Activated CD4-positive, alpha-beta memory T cell treated with anti-CD3 and anti-CD28 coated beads, Interleukin-2, amount 10 ng/mL, durations not matched to agents 7 days and 5 days (primary cell): Measurements from ENCODE around the gene MAPK12. TPM values are rescaled to one million over a fixed set of nuclear protein-coding genes. Genes with fewer than 3 reads are reported as not detected.

Experiments
- CTCF ChIA-PET: fragments of 350-600 bp; sonication (Branson Sonifier 250); formaldehyde crosslinking; loops from one replicate; lab custom pipeline; 2021; ENCODE audit warnings: antibody characterized with exemption, inconsistent platforms; lab: Charles Lee
- POLR2A ChIA-PET: fragments of 350-600 bp; sonication (Branson Sonifier 250); formaldehyde crosslinking; loops from one replicate; lab custom pipeline; 2021; ENCODE audit warnings: antibody characterized with exemption; lab: Charles Lee
- DNase-seq: peaks from one replicate; pipeline ENCODE4 v3.0.0-alpha.2; 2020
- H3K27ac Mint-ChIP-seq: one replicate; pipeline ENCODE4 v1.8.0; 2021; ENCODE audit warnings: mild to moderate bottlenecking, mixed read lengths
- H3K27me3 Mint-ChIP-seq: one replicate; pipeline ENCODE4 v1.8.0; 2021; ENCODE audit warnings: mixed read lengths
- H3K36me3 Mint-ChIP-seq: one replicate; pipeline ENCODE4 v1.8.0; 2021; ENCODE audit warnings: low read depth, mixed read lengths
- H3K4me1 Mint-ChIP-seq: one replicate; pipeline ENCODE4 v1.8.0; 2021; ENCODE audit warnings: mixed read lengths
- H3K4me3 Mint-ChIP-seq: one replicate; pipeline ENCODE4 v1.8.0; 2021; ENCODE audit warnings: mild to moderate bottlenecking, mixed read lengths
- H3K9me3 Mint-ChIP-seq: one replicate; pipeline ENCODE4 v1.8.0; 2021; ENCODE audit warnings: mixed read lengths
- total RNA-seq, 2 experiments: library from RNA; stranded (reverse); gene quantifications; one replicate each; pipeline ENCODE4 v1.2.3, GENCODE V29; 2021

MAPK12 gene
- total RNA-seq, 2 experiments from 2014 or later: 4.8 to 5.8 TPM

GRCh38 chr22:50283821-50284220 lies 22.3 kb upstream of the MAPK12 start:
- ChIA-PET CTCF (no interaction called here), POLR2A (no interaction called here)
- no peak overlapping the region for H3K4me3 Mint-ChIP-seq

GRCh38 chr22:50282361-50283155 lies 21.1 kb upstream of the MAPK12 start:
- Mint-ChIP-seq H3K36me3 (no peaks in the 10 kb centered on the region), H3K27ac (no peak overlapping the region), H3K4me1 (no peaks in the 10 kb centered on the region), H3K9me3 (no peaks in the 10 kb centered on the region), H3K4me3 (no peak overlapping the region), H3K27me3 (no peaks in the 10 kb centered on the region)
- POLR2A ChIA-PET: no interaction called here
- CTCF ChIA-PET: no interaction called here
- DNase-seq: no peak

More at GRCh38 chr22:50283821-50284220, 22.3 kb upstream of the MAPK12 start:
- no peaks in the 10 kb centered on the region for H3K36me3 Mint-ChIP-seq
- H3K9me3 Mint-ChIP-seq: no peaks in the 10 kb centered on the region
- no peak overlapping the region for H3K27ac Mint-ChIP-seq
- no peaks in the 10 kb centered on the region for H3K4me1 Mint-ChIP-seq
- no peak for DNase-seq
- H3K27me3 Mint-ChIP-seq: no peaks in the 10 kb centered on the region

- no peaks in the 10 kb centered on the region for H3K4me1 Mint-ChIP-seq
- H3K36me3 Mint-ChIP-seq: no peaks in the 10 kb centered on the region
- no peaks in the 10 kb centered on the region for H3K27me3 Mint-ChIP-seq
- no peak overlapping the region for H3K27ac Mint-ChIP-seq
- no peak overlapping the region for H3K4me3 Mint-ChIP-seq
- ChIA-PET CTCF (no interaction called here), POLR2A (no interaction called here)
- DNase-seq: no peak
- no peaks in the 10 kb centered on the region for H3K9me3 Mint-ChIP-seq
Observed at GRCh38 chr22:50281957-50282356, 20.5 kb upstream of the MAPK12 start.

GRCh38 chr22:50281384-50281760 lies 19.9 kb upstream of the MAPK12 start:
- ChIA-PET POLR2A (no interaction called here), CTCF (no interaction called here)
- H3K4me3 Mint-ChIP-seq: no peak overlapping the region
- H3K36me3 Mint-ChIP-seq: no peaks in the 10 kb centered on the region
- no peak overlapping the region for H3K27ac Mint-ChIP-seq
- H3K9me3 Mint-ChIP-seq: no peaks in the 10 kb centered on the region
- DNase-seq: no peak
- no peaks in the 10 kb centered on the region for H3K4me1 Mint-ChIP-seq
- H3K27me3 Mint-ChIP-seq: no peaks in the 10 kb centered on the region

GRCh38 chr22:50280708-50281383 lies 19.4 kb upstream of the MAPK12 start:
- Mint-ChIP-seq H3K27ac (no peak overlapping the region), H3K27me3 (no peaks in the 10 kb centered on the region), H3K4me3 (no peak overlapping the region), H3K4me1 (no peaks in the 10 kb centered on the region), H3K9me3 (no peaks in the 10 kb centered on the region), H3K36me3 (no peaks in the 10 kb centered on the region)
- DNase-seq: no peak
- ChIA-PET POLR2A (no interaction called here), CTCF (no interaction called here)

- POLR2A ChIA-PET: no interaction called here
- Mint-ChIP-seq H3K4me3 (no peak overlapping the region), H3K27me3 (no peaks in the 10 kb centered on the region), H3K4me1 (no peaks in the 10 kb centered on the region), H3K9me3 (no peaks in the 10 kb centered on the region), H3K27ac (no peak overlapping the region), H3K36me3 (no peaks in the 10 kb centered on the region)
- DNase-seq: no peak
- CTCF ChIA-PET: interaction anchor here (1.5 kb wide), 1 partner anchor 217 kb away, joined by 3 read pairs; no protein-coding TSS in a partner anchor
Observed at GRCh38 chr22:50280022-50280707, 18.7 kb upstream of the MAPK12 start.

- Mint-ChIP-seq H3K4me3 (no peak overlapping the region), H3K27me3 (no peaks in the 10 kb centered on the region), H3K4me1 (no peaks in the 10 kb centered on the region), H3K9me3 (no peaks in the 10 kb centered on the region), H3K36me3 (no peaks in the 10 kb centered on the region), H3K27ac (no peak overlapping the region)
- ChIA-PET CTCF (interaction anchor here (1.5 kb wide), 1 partner anchor 218 kb away, joined by 3 read pairs; no protein-coding TSS in a partner anchor), POLR2A (interaction anchor here (1.6 kb wide), 1 partner anchor 36 kb away, joined by 3 read pairs; no protein-coding TSS in a partner anchor)
- DNase-seq: no peak
Observed at GRCh38 chr22:50278956-50279619, 17.6 kb upstream of the MAPK12 start.

- Mint-ChIP-seq H3K27me3 (no peaks in the 10 kb centered on the region), H3K4me1 (no peaks in the 10 kb centered on the region), H3K27ac (no peak overlapping the region), H3K36me3 (no peaks in the 10 kb centered on the region), H3K4me3 (no peak overlapping the region), H3K9me3 (no peaks in the 10 kb centered on the region)
- no peak for DNase-seq
- CTCF ChIA-PET: interaction anchor here (1.5 kb wide), 1 partner anchor 219 kb away, joined by 3 read pairs; no protein-coding TSS in a partner anchor
- POLR2A ChIA-PET: interaction anchor here (1.6 kb wide), 1 partner anchor 36 kb away, joined by 3 read pairs; no protein-coding TSS in a partner anchor
Observed at GRCh38 chr22:50278461-50278860, 17.0 kb upstream of the MAPK12 start.

- Mint-ChIP-seq H3K36me3 (no peaks in the 10 kb centered on the region), H3K9me3 (no peaks in the 10 kb centered on the region), H3K4me3 (no peak overlapping the region), H3K27me3 (peaks cover 2% of the 10 kb centered on the region), H3K27ac (no peak overlapping the region), H3K4me1 (no peaks in the 10 kb centered on the region)
- POLR2A ChIA-PET: no interaction called here
- no peak for DNase-seq
- CTCF ChIA-PET: interaction anchor here (1.5 kb wide), 1 partner anchor 230 kb away, joined by 6 read pairs; the partner anchor contains the start of genes LMF2 and NCAPH2
Observed at GRCh38 chr22:50277761-50278160, 16.3 kb upstream of the MAPK12 start.

GRCh38 chr22:50276143-50276542 lies 14.7 kb upstream of the MAPK12 start:
- no peaks in the 10 kb centered on the region for H3K9me3 Mint-ChIP-seq
- peaks cover 4% of the 10 kb centered on the region for H3K27me3 Mint-ChIP-seq
- peaks cover 1% of the 10 kb centered on the region for H3K4me1 Mint-ChIP-seq
- CTCF ChIA-PET: interaction anchor here (0.6 to 2.6 kb wide), 24 partner anchors 9 to 374 kb away, joined by 3 to 18 read pairs (median 5); partner anchors contain the start of genes ARSA, DENND6B, HDAC10 and LMF2
- POLR2A ChIA-PET: interaction anchor here (0.9 to 2.1 kb wide), 2 partner anchors 51 to 66 kb away, joined by 3 to 11 read pairs; partner anchors contain the start of gene DENND6B
- peak; percentile 73 for DNase-seq
- no peak overlapping the region for H3K27ac Mint-ChIP-seq
- no peaks in the 10 kb centered on the region for H3K36me3 Mint-ChIP-seq
- no peak overlapping the region for H3K4me3 Mint-ChIP-seq

GRCh38 chr22:50275181-50276055 lies 13.9 kb upstream of the MAPK12 start:
- DNase-seq: no peak
- no peaks in the 10 kb centered on the region for H3K36me3 Mint-ChIP-seq
- H3K4me3 Mint-ChIP-seq: no peak overlapping the region
- POLR2A ChIA-PET: interaction anchor here (2.1 kb wide), 1 partner anchor 52 kb away, joined by 11 read pairs; the partner anchor contains the start of gene DENND6B
- H3K4me1 Mint-ChIP-seq: peaks cover 4% of the 10 kb centered on the region
- H3K9me3 Mint-ChIP-seq: no peaks in the 10 kb centered on the region
- peaks cover 4% of the 10 kb centered on the region for H3K27me3 Mint-ChIP-seq
- H3K27ac Mint-ChIP-seq: no peak overlapping the region
- CTCF ChIA-PET: interaction anchor here (1.1 to 2.6 kb wide), 13 partner anchors 25 to 345 kb away, joined by 3 to 18 read pairs (median 7); partner anchors contain the start of genes DENND6B, HDAC10 and SCO2
